GM19455 (cell line): ENCODE data around the gene DNAL4.

Source experiments
- ATAC-seq: cut with Tn5 transposase; IDR thresholded peaks from one replicate; pipeline ENCODE4 v1.9.1; 2021; ENCODE audit not compliant: unreplicated experiment

Gene DNAL4

GRCh38 chr22:38760477-38761201, 33.3 kb downstream of the DNAL4 start:
- ATAC-seq: no peak

GRCh38 chr22:38759005-38759404, 34.9 kb downstream of the DNAL4 start:
- no peak for ATAC-seq

GRCh38 chr22:38758276-38758945, 35.5 kb downstream of the DNAL4 start:
- no peak for ATAC-seq

- no peak for ATAC-seq
These were observed 36.5 kb downstream of the DNAL4 start for GRCh38 chr22:38757464-38757757.

GRCh38 chr22:38756711-38757463, 37.1 kb downstream of the DNAL4 start:
- no peak for ATAC-seq

- peak; percentile 56 for ATAC-seq
These were observed 37.9 kb downstream of the DNAL4 start, which contains the start of gene SUN2 for GRCh38 chr22:38755911-38756532. Gene SUN2 (minus strand): TSS chr22:38755998. CDS start chr22:38752628, 3,370 bp downstream.

GRCh38 chr22:38755155-38755910, 38.6 kb downstream of the DNAL4 start:
- ATAC-seq: peak; percentile 21

- no peak for ATAC-seq
These were observed 39.2 kb downstream of the DNAL4 start for GRCh38 chr22:38754751-38755154.

GRCh38 chr22:38753948-38754750, 39.8 kb downstream of the DNAL4 start:
- ATAC-seq: no peak

GRCh38 chr22:38751422-38752346, 42.3 kb downstream of the DNAL4 start:
- peak; percentile 40 for ATAC-seq

- no peak for ATAC-seq
These were observed 42.9 kb downstream of the DNAL4 start for GRCh38 chr22:38751066-38751421.

GRCh38 chr22:38750638-38751037, 43.3 kb downstream of the DNAL4 start:
- ATAC-seq: no peak

GRCh38 chr22:38750104-38750503, 43.8 kb downstream of the DNAL4 start:
- no peak for ATAC-seq

- ATAC-seq: no peak
These were observed 45.3 kb downstream of the DNAL4 start for GRCh38 chr22:38748487-38749136.

GRCh38 chr22:38745676-38746460, 48.1 kb downstream of the DNAL4 start:
- ATAC-seq: no peak

- ATAC-seq: no peak
These were observed 49.0 kb downstream of the DNAL4 start for GRCh38 chr22:38744981-38745380.

GRCh38 chr22:38742176-38742942, 51.6 kb downstream of the DNAL4 start:
- no peak for ATAC-seq
